Glutamatergic neuron (in vitro differentiated cells): ENCODE data around the gene COPS2. TPM values are rescaled to one million over a fixed set of nuclear protein-coding genes. Genes with fewer than 3 reads are reported as not detected.
A peak's percentile ranks its signal among the peaks of the same experiment; 100 is the strongest.

Experiments used
- DNase-seq: peaks from one replicate; pipeline ENCODE4 v3.0.0; 2022
- H3K27ac Mint-ChIP-seq: one replicate; pipeline ENCODE4 v1.8.0; 2020; ENCODE audit warnings: mild to moderate bottlenecking, mixed read lengths, inconsistent platforms; ENCODE audit not compliant: unreplicated experiment
- H3K27me3 Mint-ChIP-seq: one replicate; pipeline ENCODE4 v1.8.0; 2020; ENCODE audit warnings: mild to moderate bottlenecking, moderate library complexity, mixed read lengths, inconsistent platforms; ENCODE audit not compliant: unreplicated experiment
- H3K36me3 Mint-ChIP-seq: one replicate; pipeline ENCODE4 v1.8.0; 2020; ENCODE audit warnings: mild to moderate bottlenecking, mixed read lengths, inconsistent platforms; ENCODE audit not compliant: unreplicated experiment
- H3K4me1 Mint-ChIP-seq: one replicate; pipeline ENCODE4 v1.8.0; 2020; ENCODE audit warnings: mild to moderate bottlenecking, low read depth, mixed read lengths, inconsistent platforms; ENCODE audit not compliant: unreplicated experiment
- H3K4me3 Mint-ChIP-seq: one replicate; pipeline ENCODE4 v1.8.0; 2020; ENCODE audit warnings: mild to moderate bottlenecking, mixed read lengths, inconsistent platforms; ENCODE audit not compliant: unreplicated experiment
- H3K9me3 Mint-ChIP-seq: one replicate; pipeline ENCODE4 v1.8.0; 2020; ENCODE audit warnings: mild to moderate bottlenecking, moderate library complexity, mixed read lengths, inconsistent platforms; ENCODE audit not compliant: unreplicated experiment
- total RNA-seq: library from RNA; stranded (reverse); fragmentation: NEBNext Ultra II Directional; extraction: Animal tissue kit (Norgen Biotek cat#: 25700); gene quantifications from one replicate; pipeline ENCODE4 v1.2.1, GENCODE V29; 2021; ENCODE audit not compliant: unreplicated experiment
- TF ChIP-seq, protein P1 (sequence below): fragments of 200-600 bp; sonication (generic); IDR thresholded peaks from one replicate; pipeline ENCODE4 v1.5.0; 2021; ENCODE audit not compliant: partially characterized antibody, unreplicated experiment

COPS2 gene
- total RNA-seq, 1 donor from 2014 or later: 71.8 TPM

DNA sequence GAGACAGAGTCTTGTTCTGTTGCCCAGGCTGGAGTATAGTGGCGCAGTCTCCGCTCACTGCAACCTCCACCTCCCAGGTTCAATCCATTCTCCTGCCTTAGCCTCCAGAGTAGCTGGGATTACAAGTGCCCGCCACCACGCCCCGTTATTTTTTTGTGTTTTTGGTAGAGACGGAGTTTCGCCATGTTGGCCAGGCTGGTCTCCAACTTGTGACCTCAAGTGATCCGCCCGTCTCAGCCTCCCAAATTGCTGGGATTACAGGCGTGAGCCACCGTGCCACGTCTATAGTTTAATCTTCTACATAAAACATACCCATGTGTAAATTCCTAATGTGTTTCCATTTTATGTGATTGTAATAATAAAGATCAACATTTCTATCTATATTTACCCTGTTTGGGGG, 16.4 kb upstream of the COPS2 start:
- H3K27ac Mint-ChIP-seq: no peak overlapping the region
- no peak overlapping the region for H3K4me3 Mint-ChIP-seq
- no peak for DNase-seq
- H3K27me3 Mint-ChIP-seq: peaks cover 1% of the 10 kb centered on the region
- H3K9me3 Mint-ChIP-seq: no peaks in the 10 kb centered on the region
- no peaks in the 10 kb centered on the region for H3K4me1 Mint-ChIP-seq
- H3K36me3 Mint-ChIP-seq: peaks cover 12% of the 10 kb centered on the region
- TF ChIP-seq, protein P1, sequence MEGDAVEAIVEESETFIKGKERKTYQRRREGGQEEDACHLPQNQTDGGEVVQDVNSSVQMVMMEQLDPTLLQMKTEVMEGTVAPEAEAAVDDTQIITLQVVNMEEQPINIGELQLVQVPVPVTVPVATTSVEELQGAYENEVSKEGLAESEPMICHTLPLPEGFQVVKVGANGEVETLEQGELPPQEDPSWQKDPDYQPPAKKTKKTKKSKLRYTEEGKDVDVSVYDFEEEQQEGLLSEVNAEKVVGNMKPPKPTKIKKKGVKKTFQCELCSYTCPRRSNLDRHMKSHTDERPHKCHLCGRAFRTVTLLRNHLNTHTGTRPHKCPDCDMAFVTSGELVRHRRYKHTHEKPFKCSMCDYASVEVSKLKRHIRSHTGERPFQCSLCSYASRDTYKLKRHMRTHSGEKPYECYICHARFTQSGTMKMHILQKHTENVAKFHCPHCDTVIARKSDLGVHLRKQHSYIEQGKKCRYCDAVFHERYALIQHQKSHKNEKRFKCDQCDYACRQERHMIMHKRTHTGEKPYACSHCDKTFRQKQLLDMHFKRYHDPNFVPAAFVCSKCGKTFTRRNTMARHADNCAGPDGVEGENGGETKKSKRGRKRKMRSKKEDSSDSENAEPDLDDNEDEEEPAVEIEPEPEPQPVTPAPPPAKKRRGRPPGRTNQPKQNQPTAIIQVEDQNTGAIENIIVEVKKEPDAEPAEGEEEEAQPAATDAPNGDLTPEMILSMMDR: no peak

DNA sequence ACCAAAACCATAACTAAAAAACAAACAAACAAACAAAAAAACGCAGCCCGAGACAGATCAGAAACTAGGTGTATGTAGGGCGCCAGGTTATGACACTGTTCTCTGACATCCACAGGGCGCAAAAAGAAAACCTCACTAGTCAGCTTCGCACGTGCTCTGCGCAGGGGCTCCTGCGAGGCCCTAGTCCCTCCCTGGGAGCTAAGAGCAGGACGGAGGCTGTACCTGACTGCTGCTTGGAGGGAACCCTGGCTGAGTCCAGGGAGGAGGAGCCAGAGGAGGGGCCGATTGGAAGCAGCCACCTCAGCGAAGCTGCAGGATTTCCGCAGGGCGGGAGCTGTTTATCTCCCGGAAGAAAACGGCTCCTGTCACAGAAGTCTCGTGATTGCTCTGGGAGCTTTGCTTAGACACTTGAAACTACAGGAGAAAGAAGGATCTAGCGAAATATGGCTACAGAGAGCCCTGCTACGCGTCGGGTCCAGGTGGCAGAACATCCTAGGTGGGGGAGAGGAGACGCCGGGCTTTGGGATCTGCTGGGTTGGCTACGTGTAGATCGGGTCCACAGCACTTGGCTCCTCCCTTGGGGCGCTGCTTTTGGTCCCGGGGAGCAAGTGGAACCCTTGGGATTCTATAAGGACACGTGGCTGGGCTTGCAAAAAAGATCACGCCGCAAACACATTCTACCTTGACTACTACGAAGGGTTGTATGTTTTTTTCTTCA, 14.6 kb upstream of the COPS2 start, which contains the start of gene GALK2:
Gene GALK2 (plus strand): TSS at position 368 of the 718 bp plus-strand sequence. CDS start 76 bp downstream, at position 444.
- H3K9me3 Mint-ChIP-seq: no peaks in the 10 kb centered on the region
- TF ChIP-seq, protein P1: no peak
- H3K36me3 Mint-ChIP-seq: peaks cover 5% of the 10 kb centered on the region
- peak; percentile 80 for DNase-seq
- H3K27me3 Mint-ChIP-seq: peaks cover 1% of the 10 kb centered on the region
- H3K27ac Mint-ChIP-seq: peak within 1 kb of the TSS; percentile 67
- peak within 1 kb of the TSS; percentile 89 for H3K4me3 Mint-ChIP-seq
- H3K4me1 Mint-ChIP-seq: no peaks in the 10 kb centered on the region

DNA sequence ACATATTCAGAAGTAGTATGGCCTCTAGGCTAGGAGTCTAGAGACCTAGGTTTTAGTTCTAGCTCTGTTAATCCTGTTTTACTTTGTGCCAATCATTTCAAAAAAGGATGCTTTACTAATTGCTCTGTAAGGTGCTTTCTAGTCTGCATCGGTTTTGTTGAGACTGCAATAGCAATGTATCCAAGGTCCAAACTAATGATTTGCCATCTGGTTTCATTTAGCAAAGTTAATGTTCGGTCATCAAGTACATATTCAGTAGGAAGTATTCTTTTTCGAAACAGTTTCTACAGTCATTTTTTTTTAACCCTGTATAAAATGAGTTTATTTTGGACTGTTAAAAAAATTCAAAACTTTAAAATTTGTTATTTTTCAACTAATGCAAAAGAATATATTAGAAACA, 12.6 kb upstream of the COPS2 start:
- Mint-ChIP-seq H3K27me3 (peaks cover 1% of the 10 kb centered on the region), H3K4me3 (no peak overlapping the region), H3K9me3 (no peaks in the 10 kb centered on the region), H3K27ac (no peak overlapping the region), H3K4me1 (no peaks in the 10 kb centered on the region), H3K36me3 (no peaks in the 10 kb centered on the region)
- DNase-seq: no peak
- TF ChIP-seq, protein P1: no peak

DNA sequence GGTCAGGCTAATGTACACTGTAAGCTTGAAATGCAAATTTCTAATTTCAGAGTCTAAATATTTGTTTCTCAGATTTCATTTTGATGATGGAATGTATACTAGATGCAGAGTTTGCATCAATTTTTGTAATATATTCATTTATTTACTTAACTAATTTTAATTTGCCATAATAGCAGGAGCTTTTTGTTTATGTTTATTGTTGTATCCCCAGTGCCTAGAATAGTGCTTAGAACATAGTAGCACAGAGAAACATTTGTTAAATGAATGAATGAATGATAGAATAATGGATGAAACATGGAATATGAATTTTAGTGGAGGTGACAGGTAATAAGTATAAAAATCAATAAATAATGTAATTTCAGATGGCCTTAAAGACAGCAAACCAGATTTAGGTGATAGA, 9.5 kb upstream of the COPS2 start:
- Mint-ChIP-seq H3K27me3 (peaks cover 1% of the 10 kb centered on the region), H3K4me1 (no peaks in the 10 kb centered on the region), H3K9me3 (no peaks in the 10 kb centered on the region), H3K4me3 (no peak overlapping the region), H3K27ac (no peak overlapping the region), H3K36me3 (no peaks in the 10 kb centered on the region)
- TF ChIP-seq, protein P1: no peak
- no peak for DNase-seq

DNA sequence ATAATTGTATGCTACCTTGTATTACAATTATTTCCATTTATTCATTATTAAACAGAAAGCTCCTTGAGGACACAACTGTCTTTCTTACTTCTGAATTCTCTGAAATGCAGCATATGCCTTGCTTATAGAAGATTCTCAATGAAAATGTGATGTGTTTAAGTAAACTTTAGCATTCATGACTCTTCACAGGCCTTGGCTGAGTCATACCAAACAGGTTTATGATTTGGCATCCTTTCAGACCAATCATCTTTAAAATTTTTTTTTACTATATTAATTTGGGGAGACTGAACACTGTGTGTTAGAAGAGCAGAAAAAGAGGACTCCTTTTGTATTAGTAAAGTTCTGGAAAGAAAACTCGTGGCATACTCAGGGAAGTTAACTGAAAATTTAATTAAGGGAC, 8.3 kb upstream of the COPS2 start:
- Mint-ChIP-seq H3K36me3 (no peaks in the 10 kb centered on the region), H3K9me3 (no peaks in the 10 kb centered on the region), H3K27me3 (no peaks in the 10 kb centered on the region), H3K4me3 (no peak overlapping the region), H3K27ac (no peak overlapping the region), H3K4me1 (no peaks in the 10 kb centered on the region)
- DNase-seq: no peak
- TF ChIP-seq, protein P1: no peak
